WTC11 (cell line): ENCODE results near the gene CADM2. TPM values are rescaled to one million over a fixed set of nuclear protein-coding genes. Genes with fewer than 3 reads are reported as not detected.

Source experiments
- ATAC-seq: fragments of 200-7000 bp; cut with Tn5 transposase; 2 replicates; pipeline ENCODE4 v1.10.0; 2021; ENCODE audit warnings: mild to moderate bottlenecking, moderate library complexity
- CTCF ChIA-PET: fragments of 300-600 bp; sonication (Branson Sonifier 250); formaldehyde crosslinking; loops from one replicate; lab custom pipeline; 2021; ENCODE audit warnings: antibody characterized with exemption; lab: Charles Lee
- POLR2A ChIA-PET: fragments of 350-600 bp; sonication (Branson Sonifier 250); formaldehyde crosslinking; loops from one replicate; lab custom pipeline; 2021; ENCODE audit warnings: antibody characterized with exemption; lab: Charles Lee
- DNase-seq: peaks from one replicate; pipeline ENCODE4 v3.0.0; 2021; ENCODE audit warnings: low spot score
- H3K27ac Mint-ChIP-seq: 2 replicates; pipeline ENCODE4 v1.8.0; 2021; ENCODE audit warnings: mixed read lengths
- H3K27me3 Mint-ChIP-seq: 2 replicates; pipeline ENCODE4 v1.8.0; 2021; ENCODE audit warnings: low read depth, mild to moderate bottlenecking, moderate library complexity, mixed read lengths
- H3K36me3 Mint-ChIP-seq: 2 replicates; pipeline ENCODE4 v1.8.0; 2021; ENCODE audit warnings: mixed read lengths
- H3K4me1 Mint-ChIP-seq: 2 replicates; pipeline ENCODE4 v1.8.0; 2022; ENCODE audit warnings: mixed read lengths
- H3K4me3 Mint-ChIP-seq: 2 replicates; pipeline ENCODE4 v1.8.0; 2021; ENCODE audit warnings: mild to moderate bottlenecking, moderate library complexity, mixed read lengths
- H3K9me3 Mint-ChIP-seq: 2 replicates; pipeline ENCODE4 v1.8.0; 2021; ENCODE audit warnings: mixed read lengths
- ATF1 ChIP-seq: sonication (generic); formaldehyde crosslinking; IDR thresholded peaks from 2 replicates; pipeline ENCODE4 v1.8.1; 2023; ENCODE audit warnings: mild to moderate bottlenecking, moderate library complexity, missing genetic modification reagents
- CREB1 ChIP-seq: sonication (generic); formaldehyde crosslinking; IDR thresholded peaks from 2 replicates; pipeline ENCODE4 v1.8.0; 2023; ENCODE audit warnings: mild to moderate bottlenecking, missing genetic modification reagents
- CREM ChIP-seq: sonication (generic); formaldehyde crosslinking; IDR thresholded peaks from 2 replicates; pipeline ENCODE4 v1.8.1; 2022; ENCODE audit warnings: mild to moderate bottlenecking, missing genetic modification reagents, moderate library complexity
- EMX1 ChIP-seq: fragments of 250-450 bp; sonication (Bioruptor Pico); IDR thresholded peaks from 2 replicates; pipeline ENCODE4 v1.8.0; 2021; ENCODE audit warnings: mild to moderate bottlenecking
- GABPB1 ChIP-seq: sonication (generic); formaldehyde crosslinking; IDR thresholded peaks from 2 replicates; pipeline ENCODE4 v1.8.1; 2023; ENCODE audit warnings: mild to moderate bottlenecking, missing genetic modification reagents
- GTF2I ChIP-seq: fragments of 250-450 bp; sonication (Bioruptor Pico); conservative IDR thresholded peaks from 2 replicates; pipeline ENCODE4 v1.4.0; 2021; ENCODE audit warnings: mild to moderate bottlenecking
- JAZF1 ChIP-seq: fragments of 250-450 bp; sonication (Bioruptor Pico); IDR thresholded peaks from 2 replicates; pipeline ENCODE4 v1.9.0; 2021; ENCODE audit warnings: moderate library complexity, mild to moderate bottlenecking, inconsistent platforms
- SOX15 ChIP-seq: fragments of 250-450 bp; sonication (Bioruptor Pico); IDR thresholded peaks from 2 replicates; pipeline ENCODE4 v1.9.0; 2021; ENCODE audit warnings: mild to moderate bottlenecking
- SP1 ChIP-seq: sonication (generic); formaldehyde crosslinking; conservative IDR thresholded peaks from 2 replicates; pipeline ENCODE4 v1.8.1; 2022; ENCODE audit warnings: missing genetic modification reagents
- ZNF138 ChIP-seq: sonication (generic); formaldehyde crosslinking; conservative IDR thresholded peaks from 2 replicates; pipeline ENCODE4 v1.8.1; 2022; ENCODE audit warnings: mild to moderate bottlenecking, moderate library complexity, missing genetic modification reagents
- ZNF317 ChIP-seq: sonication (generic); formaldehyde crosslinking; IDR thresholded peaks from 2 replicates; pipeline ENCODE4 v1.8.1; 2023; ENCODE audit warnings: low read depth, mild to moderate bottlenecking, moderate library complexity, missing genetic modification reagents, borderline replicate concordance
- total RNA-seq: library from RNA; stranded (reverse); gene quantifications from 3 replicates; pipeline ENCODE4 v1.2.3, GENCODE V29; 2021
- TF ChIP-seq, protein P1 (sequence below): fragments of 250-450 bp; sonication (Bioruptor Pico); IDR thresholded peaks from 2 replicates; pipeline ENCODE4 v1.9.0; 2021; ENCODE audit warnings: mild to moderate bottlenecking, borderline replicate concordance
- TF ChIP-seq, protein P2 (sequence below): sonication (generic); formaldehyde crosslinking; IDR thresholded peaks from 2 replicates; pipeline ENCODE4 v1.8.1; 2022; ENCODE audit warnings: low read depth, missing genetic modification reagents, borderline replicate concordance
- TF ChIP-seq, protein P3 (sequence below): sonication (generic); formaldehyde crosslinking; IDR thresholded peaks from 2 replicates; pipeline ENCODE4 v1.8.1; 2023; ENCODE audit warnings: mild to moderate bottlenecking, moderate library complexity, missing genetic modification reagents
- TF ChIP-seq, protein P4 (sequence below): sonication (generic); formaldehyde crosslinking; IDR thresholded peaks from 2 replicates; pipeline ENCODE4 v1.8.0; 2023; ENCODE audit warnings: missing genetic modification reagents, mild to moderate bottlenecking, borderline replicate concordance
- TF ChIP-seq, protein P5 (sequence below): sonication (generic); formaldehyde crosslinking; IDR thresholded peaks from 2 replicates; pipeline ENCODE4 v1.8.1; 2023; ENCODE audit warnings: mild to moderate bottlenecking, missing genetic modification reagents, borderline replicate concordance

CADM2 gene
- total RNA-seq, 1 experiment from 2014 or later: 18.8 TPM

DNA sequence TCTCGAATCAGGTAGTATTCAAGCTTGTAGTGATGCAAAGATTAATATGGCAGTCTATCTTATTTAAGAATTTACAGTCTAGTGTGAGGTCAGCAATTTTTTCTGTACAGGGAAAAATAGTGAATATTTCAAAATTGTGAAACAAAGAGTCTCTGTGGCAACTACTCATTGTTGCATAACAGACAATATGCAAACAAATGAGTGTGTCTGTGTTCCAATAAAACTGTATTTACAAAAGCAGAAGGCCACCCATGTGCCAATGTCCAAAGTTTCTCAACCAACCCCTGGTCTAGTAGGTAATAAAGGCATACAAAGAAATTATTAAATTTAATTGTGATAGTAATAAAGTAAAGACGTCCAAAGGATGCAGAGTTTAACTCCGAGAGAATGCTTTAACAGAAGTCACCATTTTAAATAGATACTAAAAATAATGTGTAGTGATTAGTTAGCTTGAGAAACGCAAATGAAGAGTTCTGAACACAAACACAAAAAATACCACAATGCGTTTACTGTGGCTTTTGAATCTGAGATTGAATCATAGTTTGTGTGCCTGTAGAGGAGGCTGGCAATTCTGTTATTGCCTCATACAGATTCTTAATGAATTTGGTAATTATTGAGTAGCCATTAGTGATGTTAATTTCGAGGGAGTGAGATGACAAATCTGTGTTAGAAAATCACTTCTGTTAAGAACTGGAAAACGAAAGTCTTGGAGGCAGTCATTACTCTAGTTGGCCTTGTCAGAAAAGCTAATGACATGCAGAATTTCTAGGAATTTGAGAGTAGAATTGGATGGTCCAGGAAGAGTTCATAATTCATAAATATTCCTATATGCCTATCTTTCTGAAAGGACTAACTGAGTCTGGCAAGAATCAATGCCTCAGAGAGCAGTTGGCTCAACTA, 48.7 kb downstream of the CADM2 start:
- Mint-ChIP-seq H3K27me3 (no peaks in the 10 kb centered on the region), H3K9me3 (no peaks in the 10 kb centered on the region), H3K4me3 (no peak overlapping the region), H3K4me1 (peaks cover 14% of the 10 kb centered on the region), H3K27ac (no peak overlapping the region), H3K36me3 (no peaks in the 10 kb centered on the region)
- DNase-seq: no peak
- ChIA-PET CTCF (no interaction called here), POLR2A (no interaction called here)
- no peak for ATAC-seq
- no peak for TF ChIP-seq CREM (CRISPR knock-in tag)
- TF ChIP-seq GABPB1 (CRISPR knock-in tag): peak; percentile 72
- TF ChIP-seq, protein P1, sequence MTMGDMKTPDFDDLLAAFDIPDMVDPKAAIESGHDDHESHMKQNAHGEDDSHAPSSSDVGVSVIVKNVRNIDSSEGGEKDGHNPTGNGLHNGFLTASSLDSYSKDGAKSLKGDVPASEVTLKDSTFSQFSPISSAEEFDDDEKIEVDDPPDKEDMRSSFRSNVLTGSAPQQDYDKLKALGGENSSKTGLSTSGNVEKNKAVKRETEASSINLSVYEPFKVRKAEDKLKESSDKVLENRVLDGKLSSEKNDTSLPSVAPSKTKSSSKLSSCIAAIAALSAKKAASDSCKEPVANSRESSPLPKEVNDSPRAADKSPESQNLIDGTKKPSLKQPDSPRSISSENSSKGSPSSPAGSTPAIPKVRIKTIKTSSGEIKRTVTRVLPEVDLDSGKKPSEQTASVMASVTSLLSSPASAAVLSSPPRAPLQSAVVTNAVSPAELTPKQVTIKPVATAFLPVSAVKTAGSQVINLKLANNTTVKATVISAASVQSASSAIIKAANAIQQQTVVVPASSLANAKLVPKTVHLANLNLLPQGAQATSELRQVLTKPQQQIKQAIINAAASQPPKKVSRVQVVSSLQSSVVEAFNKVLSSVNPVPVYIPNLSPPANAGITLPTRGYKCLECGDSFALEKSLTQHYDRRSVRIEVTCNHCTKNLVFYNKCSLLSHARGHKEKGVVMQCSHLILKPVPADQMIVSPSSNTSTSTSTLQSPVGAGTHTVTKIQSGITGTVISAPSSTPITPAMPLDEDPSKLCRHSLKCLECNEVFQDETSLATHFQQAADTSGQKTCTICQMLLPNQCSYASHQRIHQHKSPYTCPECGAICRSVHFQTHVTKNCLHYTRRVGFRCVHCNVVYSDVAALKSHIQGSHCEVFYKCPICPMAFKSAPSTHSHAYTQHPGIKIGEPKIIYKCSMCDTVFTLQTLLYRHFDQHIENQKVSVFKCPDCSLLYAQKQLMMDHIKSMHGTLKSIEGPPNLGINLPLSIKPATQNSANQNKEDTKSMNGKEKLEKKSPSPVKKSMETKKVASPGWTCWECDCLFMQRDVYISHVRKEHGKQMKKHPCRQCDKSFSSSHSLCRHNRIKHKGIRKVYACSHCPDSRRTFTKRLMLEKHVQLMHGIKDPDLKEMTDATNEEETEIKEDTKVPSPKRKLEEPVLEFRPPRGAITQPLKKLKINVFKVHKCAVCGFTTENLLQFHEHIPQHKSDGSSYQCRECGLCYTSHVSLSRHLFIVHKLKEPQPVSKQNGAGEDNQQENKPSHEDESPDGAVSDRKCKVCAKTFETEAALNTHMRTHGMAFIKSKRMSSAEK (CRISPR knock-in tag): no peak

DNA sequence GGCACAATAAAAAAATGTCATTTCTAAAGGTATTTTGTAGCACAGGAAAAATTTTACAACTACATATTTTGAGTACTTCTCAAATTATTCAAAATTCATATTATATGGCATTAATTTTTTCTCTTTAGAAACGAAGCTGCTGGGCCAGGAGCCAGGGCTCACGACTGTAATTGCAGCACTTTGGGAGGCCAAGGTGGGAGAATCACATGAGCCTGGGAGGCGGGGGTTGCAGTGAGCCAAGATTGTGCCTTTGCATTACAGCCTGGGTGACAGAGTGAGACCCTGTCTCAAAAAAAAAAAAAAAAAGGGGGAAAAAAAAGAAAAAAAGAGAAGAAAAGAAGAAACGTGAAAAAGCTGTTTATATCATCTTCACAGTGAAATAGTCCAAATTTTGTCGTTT, 62.0 kb downstream of the CADM2 start:
- DNase-seq (peak; percentile 18), ATAC-seq (peak; percentile 53)
- H3K4me3 Mint-ChIP-seq: no peak overlapping the region
- H3K27me3 Mint-ChIP-seq: no peaks in the 10 kb centered on the region
- H3K27ac Mint-ChIP-seq: no peak overlapping the region
- ChIA-PET POLR2A (interaction anchor here (0.6 kb wide), 1 partner anchor 35 kb away, joined by 4 read pairs; no protein-coding TSS in a partner anchor), CTCF (interaction anchor here (0.5 kb wide), 1 partner anchor 41 kb away, joined by 3 read pairs; no protein-coding TSS in a partner anchor)
- H3K36me3 Mint-ChIP-seq: no peaks in the 10 kb centered on the region
- H3K4me1 Mint-ChIP-seq: peaks cover 27% of the 10 kb centered on the region
- no peaks in the 10 kb centered on the region for H3K9me3 Mint-ChIP-seq
- TF ChIP-seq, protein P2, sequence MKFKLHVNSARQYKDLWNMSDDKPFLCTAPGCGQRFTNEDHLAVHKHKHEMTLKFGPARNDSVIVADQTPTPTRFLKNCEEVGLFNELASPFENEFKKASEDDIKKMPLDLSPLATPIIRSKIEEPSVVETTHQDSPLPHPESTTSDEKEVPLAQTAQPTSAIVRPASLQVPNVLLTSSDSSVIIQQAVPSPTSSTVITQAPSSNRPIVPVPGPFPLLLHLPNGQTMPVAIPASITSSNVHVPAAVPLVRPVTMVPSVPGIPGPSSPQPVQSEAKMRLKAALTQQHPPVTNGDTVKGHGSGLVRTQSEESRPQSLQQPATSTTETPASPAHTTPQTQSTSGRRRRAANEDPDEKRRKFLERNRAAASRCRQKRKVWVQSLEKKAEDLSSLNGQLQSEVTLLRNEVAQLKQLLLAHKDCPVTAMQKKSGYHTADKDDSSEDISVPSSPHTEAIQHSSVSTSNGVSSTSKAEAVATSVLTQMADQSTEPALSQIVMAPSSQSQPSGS (CRISPR knock-in tag): no peak
- TF ChIP-seq JAZF1 (CRISPR knock-in tag) (no peak), CREB1 (no peak), GTF2I (no peak), ZNF317 (CRISPR knock-in tag) (no peak), ZNF138 (no peak), ATF1 (CRISPR knock-in tag) (no peak), SP1 (CRISPR knock-in tag) (no peak), SOX15 (CRISPR knock-in tag) (no peak), EMX1 (CRISPR knock-in tag) (no peak)
- TF ChIP-seq, protein P3, sequence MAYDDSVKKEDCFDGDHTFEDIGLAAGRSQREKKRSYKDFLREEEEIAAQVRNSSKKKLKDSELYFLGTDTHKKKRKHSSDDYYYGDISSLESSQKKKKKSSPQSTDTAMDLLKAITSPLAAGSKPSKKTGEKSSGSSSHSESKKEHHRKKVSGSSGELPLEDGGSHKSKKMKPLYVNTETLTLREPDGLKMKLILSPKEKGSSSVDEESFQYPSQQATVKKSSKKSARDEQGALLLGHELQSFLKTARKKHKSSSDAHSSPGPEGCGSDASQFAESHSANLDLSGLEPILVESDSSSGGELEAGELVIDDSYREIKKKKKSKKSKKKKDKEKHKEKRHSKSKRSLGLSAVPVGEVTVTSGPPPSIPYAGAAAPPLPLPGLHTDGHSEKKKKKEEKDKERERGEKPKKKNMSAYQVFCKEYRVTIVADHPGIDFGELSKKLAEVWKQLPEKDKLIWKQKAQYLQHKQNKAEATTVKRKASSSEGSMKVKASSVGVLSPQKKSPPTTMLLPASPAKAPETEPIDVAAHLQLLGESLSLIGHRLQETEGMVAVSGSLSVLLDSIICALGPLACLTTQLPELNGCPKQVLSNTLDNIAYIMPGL: no peak
- TF ChIP-seq, protein P4, sequence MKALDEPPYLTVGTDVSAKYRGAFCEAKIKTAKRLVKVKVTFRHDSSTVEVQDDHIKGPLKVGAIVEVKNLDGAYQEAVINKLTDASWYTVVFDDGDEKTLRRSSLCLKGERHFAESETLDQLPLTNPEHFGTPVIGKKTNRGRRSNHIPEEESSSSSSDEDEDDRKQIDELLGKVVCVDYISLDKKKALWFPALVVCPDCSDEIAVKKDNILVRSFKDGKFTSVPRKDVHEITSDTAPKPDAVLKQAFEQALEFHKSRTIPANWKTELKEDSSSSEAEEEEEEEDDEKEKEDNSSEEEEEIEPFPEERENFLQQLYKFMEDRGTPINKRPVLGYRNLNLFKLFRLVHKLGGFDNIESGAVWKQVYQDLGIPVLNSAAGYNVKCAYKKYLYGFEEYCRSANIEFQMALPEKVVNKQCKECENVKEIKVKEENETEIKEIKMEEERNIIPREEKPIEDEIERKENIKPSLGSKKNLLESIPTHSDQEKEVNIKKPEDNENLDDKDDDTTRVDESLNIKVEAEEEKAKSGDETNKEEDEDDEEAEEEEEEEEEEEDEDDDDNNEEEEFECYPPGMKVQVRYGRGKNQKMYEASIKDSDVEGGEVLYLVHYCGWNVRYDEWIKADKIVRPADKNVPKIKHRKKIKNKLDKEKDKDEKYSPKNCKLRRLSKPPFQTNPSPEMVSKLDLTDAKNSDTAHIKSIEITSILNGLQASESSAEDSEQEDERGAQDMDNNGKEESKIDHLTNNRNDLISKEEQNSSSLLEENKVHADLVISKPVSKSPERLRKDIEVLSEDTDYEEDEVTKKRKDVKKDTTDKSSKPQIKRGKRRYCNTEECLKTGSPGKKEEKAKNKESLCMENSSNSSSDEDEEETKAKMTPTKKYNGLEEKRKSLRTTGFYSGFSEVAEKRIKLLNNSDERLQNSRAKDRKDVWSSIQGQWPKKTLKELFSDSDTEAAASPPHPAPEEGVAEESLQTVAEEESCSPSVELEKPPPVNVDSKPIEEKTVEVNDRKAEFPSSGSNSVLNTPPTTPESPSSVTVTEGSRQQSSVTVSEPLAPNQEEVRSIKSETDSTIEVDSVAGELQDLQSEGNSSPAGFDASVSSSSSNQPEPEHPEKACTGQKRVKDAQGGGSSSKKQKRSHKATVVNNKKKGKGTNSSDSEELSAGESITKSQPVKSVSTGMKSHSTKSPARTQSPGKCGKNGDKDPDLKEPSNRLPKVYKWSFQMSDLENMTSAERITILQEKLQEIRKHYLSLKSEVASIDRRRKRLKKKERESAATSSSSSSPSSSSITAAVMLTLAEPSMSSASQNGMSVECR (CRISPR knock-in tag): no peak
- TF ChIP-seq, protein P5, sequence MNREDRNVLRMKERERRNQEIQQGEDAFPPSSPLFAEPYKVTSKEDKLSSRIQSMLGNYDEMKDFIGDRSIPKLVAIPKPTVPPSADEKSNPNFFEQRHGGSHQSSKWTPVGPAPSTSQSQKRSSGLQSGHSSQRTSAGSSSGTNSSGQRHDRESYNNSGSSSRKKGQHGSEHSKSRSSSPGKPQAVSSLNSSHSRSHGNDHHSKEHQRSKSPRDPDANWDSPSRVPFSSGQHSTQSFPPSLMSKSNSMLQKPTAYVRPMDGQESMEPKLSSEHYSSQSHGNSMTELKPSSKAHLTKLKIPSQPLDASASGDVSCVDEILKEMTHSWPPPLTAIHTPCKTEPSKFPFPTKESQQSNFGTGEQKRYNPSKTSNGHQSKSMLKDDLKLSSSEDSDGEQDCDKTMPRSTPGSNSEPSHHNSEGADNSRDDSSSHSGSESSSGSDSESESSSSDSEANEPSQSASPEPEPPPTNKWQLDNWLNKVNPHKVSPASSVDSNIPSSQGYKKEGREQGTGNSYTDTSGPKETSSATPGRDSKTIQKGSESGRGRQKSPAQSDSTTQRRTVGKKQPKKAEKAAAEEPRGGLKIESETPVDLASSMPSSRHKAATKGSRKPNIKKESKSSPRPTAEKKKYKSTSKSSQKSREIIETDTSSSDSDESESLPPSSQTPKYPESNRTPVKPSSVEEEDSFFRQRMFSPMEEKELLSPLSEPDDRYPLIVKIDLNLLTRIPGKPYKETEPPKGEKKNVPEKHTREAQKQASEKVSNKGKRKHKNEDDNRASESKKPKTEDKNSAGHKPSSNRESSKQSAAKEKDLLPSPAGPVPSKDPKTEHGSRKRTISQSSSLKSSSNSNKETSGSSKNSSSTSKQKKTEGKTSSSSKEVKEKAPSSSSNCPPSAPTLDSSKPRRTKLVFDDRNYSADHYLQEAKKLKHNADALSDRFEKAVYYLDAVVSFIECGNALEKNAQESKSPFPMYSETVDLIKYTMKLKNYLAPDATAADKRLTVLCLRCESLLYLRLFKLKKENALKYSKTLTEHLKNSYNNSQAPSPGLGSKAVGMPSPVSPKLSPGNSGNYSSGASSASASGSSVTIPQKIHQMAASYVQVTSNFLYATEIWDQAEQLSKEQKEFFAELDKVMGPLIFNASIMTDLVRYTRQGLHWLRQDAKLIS: no peak
